Mesenchymal stem cell (in vitro differentiated cells and primary cell): ENCODE results near the gene LSM11.

Experiments used
- DNase-seq: peaks from one replicate; pipeline ENCODE4 v3.0.0-alpha.2; 2013
- H2AFZ ChIP-seq: one replicate; pipeline ENCODE4 v1.6.1; 2013; ENCODE audit warnings: low read depth, mild to moderate bottlenecking, control low read depth, inconsistent platforms, low read length, moderate library complexity
- H2AK5ac ChIP-seq: 2 replicates; pipeline ENCODE4 v1.6.1; 2013; ENCODE audit warnings: low read length, moderate library complexity, mild to moderate bottlenecking, inconsistent platforms; ENCODE audit not compliant: severe bottlenecking
- H2BK120ac ChIP-seq: one replicate; pipeline ENCODE4 v1.6.1; 2013; ENCODE audit warnings: low read depth, mild to moderate bottlenecking, inconsistent platforms, low read length, moderate library complexity
- H2BK12ac ChIP-seq, 2 experiments: one replicate each; pipeline ENCODE4 v1.6.1; 2013; ENCODE audit warnings: inconsistent platforms in 2 of 2, low read length in 2 of 2, mild to moderate bottlenecking in 2 of 2, moderate library complexity in 2 of 2, control low read depth in 1 of 2
- H2BK15ac ChIP-seq: one replicate; pipeline ENCODE4 v1.6.1; 2013; ENCODE audit warnings: mild to moderate bottlenecking, low read depth, inconsistent platforms; ENCODE audit not compliant: poor library complexity, severe bottlenecking
- H2BK5ac ChIP-seq: 2 replicates; pipeline ENCODE4 v1.6.1; 2013; ENCODE audit warnings: low read depth, mild to moderate bottlenecking, low read length, control low read depth, inconsistent platforms; ENCODE audit not compliant: poor library complexity, severe bottlenecking
- H3K14ac ChIP-seq, 2 experiments: one replicate each; pipeline ENCODE4 v1.6.1; 2013; ENCODE audit warnings: inconsistent platforms in 2 of 2, low read length in 2 of 2, control low read depth in 1 of 2, mild to moderate bottlenecking in 1 of 2, moderate library complexity in 1 of 2
- H3K18ac ChIP-seq, 2 experiments: one replicate each; pipeline ENCODE4 v1.6.1; 2013; ENCODE audit warnings: inconsistent platforms in 2 of 2, low read length in 2 of 2, control low read depth in 1 of 2, low read depth in 1 of 2, mild to moderate bottlenecking in 1 of 2
- H3K23ac ChIP-seq, 2 experiments: one replicate each; pipeline ENCODE4 v1.6.1; 2013; ENCODE audit warnings: inconsistent platforms in 2 of 2, low read length in 2 of 2, mild to moderate bottlenecking in 2 of 2, moderate library complexity in 2 of 2, control low read depth in 1 of 2
- H3K27ac ChIP-seq: 2 replicates; pipeline ENCODE4 v1.5.1; 2013; ENCODE audit warnings: mild to moderate bottlenecking, moderate library complexity, low read length, control low read depth, inconsistent platforms; ENCODE audit not compliant: poor library complexity, severe bottlenecking
- H3K27me3 ChIP-seq, 2 experiments: 2 replicates each; pipeline versions ENCODE4 v1.6.1 to v1.7.0; 2013; ENCODE audit warnings: low read length in 2 of 2, mild to moderate bottlenecking in 2 of 2, moderate library complexity in 2 of 2, control low read depth in 1 of 2, inconsistent platforms in 1 of 2; ENCODE audit not compliant: control insufficient read depth in 1 of 2, insufficient read depth in 1 of 2
- H3K36me3 ChIP-seq, 2 experiments: 2 replicates each; pipeline versions ENCODE4 v1.6.1 to v1.7.0; 2013; ENCODE audit warnings: low read length in 2 of 2, control low read depth in 1 of 2, inconsistent platforms in 1 of 2, low read depth in 1 of 2, mild to moderate bottlenecking in 1 of 2; ENCODE audit not compliant: insufficient read depth in 2 of 2, control insufficient read depth in 1 of 2
- H3K4ac ChIP-seq, 2 experiments: one replicate each; pipeline ENCODE4 v1.6.1; 2013; ENCODE audit warnings: inconsistent platforms in 2 of 2, low read length in 2 of 2, mild to moderate bottlenecking in 2 of 2, moderate library complexity in 2 of 2, control low read depth in 1 of 2, low read depth in 1 of 2
- H3K4me1 ChIP-seq: 2 replicates; pipeline ENCODE4 v1.6.1; 2013; ENCODE audit warnings: low read depth, low read length, control low read depth; ENCODE audit not compliant: control insufficient read depth, insufficient read depth
- H3K4me2 ChIP-seq: 2 replicates; pipeline ENCODE4 v1.6.1; 2013; ENCODE audit warnings: low read length, mild to moderate bottlenecking, inconsistent platforms; ENCODE audit not compliant: poor library complexity, severe bottlenecking
- H3K4me3 ChIP-seq, 2 experiments: 2 replicates each; pipeline versions ENCODE4 v1.5.1 to v1.7.0; 2013; ENCODE audit warnings: low read length in 2 of 2, mild to moderate bottlenecking in 2 of 2, control low read depth in 1 of 2, low read depth in 1 of 2; ENCODE audit not compliant: insufficient read depth in 1 of 2
- H3K79me1 ChIP-seq: replicated peaks from 2 replicates; pipeline ENCODE4 v1.6.1; 2013; ENCODE audit warnings: mild to moderate bottlenecking, control low read depth, low read length, inconsistent platforms; ENCODE audit not compliant: poor library complexity, severe bottlenecking
- H3K9ac ChIP-seq: 2 replicates; pipeline ENCODE4 v1.7.0; 2013; ENCODE audit warnings: mild to moderate bottlenecking, low read length, moderate library complexity
- H3K9me3 ChIP-seq: 2 replicates; pipeline ENCODE4 v1.7.0; 2013; ENCODE audit warnings: mild to moderate bottlenecking, low read length; ENCODE audit not compliant: control insufficient read depth
- H4K8ac ChIP-seq: one replicate; pipeline ENCODE4 v1.6.1; 2013; ENCODE audit warnings: inconsistent platforms, mild to moderate bottlenecking, low read length, moderate library complexity
- H4K91ac ChIP-seq: one replicate; pipeline ENCODE4 v1.6.1; 2013; ENCODE audit warnings: mild to moderate bottlenecking, low read length, inconsistent platforms
- WGBS: methylation state at CpG from one replicate; pipeline ENCODE4 v1.1.7; 2013; ENCODE audit warnings: mixed read lengths; 5-methylcytosine and 5-hydroxymethylcytosine counted together

Gene LSM11

DNA sequence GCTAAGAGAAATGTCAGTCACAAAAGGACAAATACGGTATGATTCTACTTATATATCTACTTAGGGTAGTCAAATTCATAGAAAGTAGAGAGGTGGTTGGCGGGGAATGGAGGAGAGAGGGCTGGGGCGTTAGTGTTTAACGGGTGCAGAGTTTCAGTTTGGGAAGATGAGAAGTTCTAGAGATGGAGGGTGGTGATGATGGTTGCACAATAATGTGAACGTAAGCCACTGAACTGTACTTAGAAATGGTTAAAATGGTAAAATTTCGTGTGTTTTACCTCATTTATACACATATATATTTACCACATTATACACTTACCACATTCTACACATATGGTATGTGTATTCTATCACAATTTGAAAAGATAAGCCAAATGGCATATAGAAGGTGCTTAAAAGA lies 35.7 kb downstream of the LSM11 start:
- Histone ChIP-seq H2BK5ac (no peak overlapping the region), H3K36me3 (peaks cover 4 to 7% of the 10 kb centered on the region in 2 experiments), H3K23ac (no peak overlapping the region), H4K8ac (no peak overlapping the region), H3K4me2 (no peak overlapping the region), H3K9me3 (no peaks in the 10 kb centered on the region), H2AK5ac (no peak overlapping the region), H3K4me1 (peaks cover 1% of the 10 kb centered on the region), H3K4ac (no peak overlapping the region), H2BK120ac (no peak overlapping the region), H3K9ac (no peak overlapping the region), H3K79me1 (no peaks in the 10 kb centered on the region), H3K27me3 (no peaks in the 10 kb centered on the region), H2AFZ (no peak overlapping the region), H2BK15ac (no peak overlapping the region), H3K4me3 (no peak overlapping the region), H3K18ac (no peak overlapping the region), H4K91ac (no peak overlapping the region), H3K14ac (no peak overlapping the region), H2BK12ac (no peak overlapping the region), H3K27ac (no peak overlapping the region)
- no peak for DNase-seq
- 100% methylated on average over 3 of the region's 6 CpGs for WGBS

GRCh38 chr5:157785801-157786200 lies 42.3 kb downstream of the LSM11 start:
- Histone ChIP-seq H3K23ac (no peak overlapping the region), H2AK5ac (no peak overlapping the region), H3K79me1 (peaks cover 3% of the 10 kb centered on the region), H3K14ac (no peak overlapping the region), H4K91ac (no peak overlapping the region), H2BK12ac (no peak overlapping the region), H3K4me2 (no peak overlapping the region), H2BK120ac (no peak overlapping the region), H2BK5ac (no peak overlapping the region), H3K4me3 (no peak overlapping the region), H3K27ac (no peak overlapping the region), H2AFZ (no peak overlapping the region), H3K36me3 (peaks cover 13 to 67% of the 10 kb centered on the region in 2 experiments), H3K9ac (no peak overlapping the region), H3K4ac (no peak overlapping the region), H3K9me3 (no peaks in the 10 kb centered on the region), H2BK15ac (no peak overlapping the region), H3K4me1 (no peaks in the 10 kb centered on the region), H3K27me3 (no peaks in the 10 kb centered on the region), H3K18ac (no peak overlapping the region), H4K8ac (no peak overlapping the region)
- DNase-seq = no peak
- 100% methylated on average over 2 of the region's 3 CpGs for WGBS

- Histone ChIP-seq H3K14ac (no peak overlapping the region), H3K9me3 (no peaks in the 10 kb centered on the region), H2BK15ac (no peak overlapping the region), H3K27ac (no peak overlapping the region), H3K4ac (no peak overlapping the region), H2BK120ac (no peak overlapping the region), H3K9ac (no peak overlapping the region), H2BK5ac (no peak overlapping the region), H4K8ac (no peak overlapping the region), H2AFZ (no peak overlapping the region), H3K36me3 (peaks cover 15 to 89% of the 10 kb centered on the region in 2 experiments), H2AK5ac (no peak overlapping the region), H3K4me1 (no peaks in the 10 kb centered on the region), H4K91ac (no peak overlapping the region), H2BK12ac (no peak overlapping the region), H3K4me2 (no peak overlapping the region), H3K23ac (no peak overlapping the region), H3K27me3 (no peaks in the 10 kb centered on the region), H3K79me1 (peaks cover 8% of the 10 kb centered on the region), H3K18ac (no peak overlapping the region), H3K4me3 (no peak overlapping the region)
- DNase-seq = no peak
- WGBS = 100% methylated on average over 2 of the region's 4 CpGs
Measured at GRCh38 chr5:157793301-157793700, 49.8 kb downstream of the LSM11 start.

DNA sequence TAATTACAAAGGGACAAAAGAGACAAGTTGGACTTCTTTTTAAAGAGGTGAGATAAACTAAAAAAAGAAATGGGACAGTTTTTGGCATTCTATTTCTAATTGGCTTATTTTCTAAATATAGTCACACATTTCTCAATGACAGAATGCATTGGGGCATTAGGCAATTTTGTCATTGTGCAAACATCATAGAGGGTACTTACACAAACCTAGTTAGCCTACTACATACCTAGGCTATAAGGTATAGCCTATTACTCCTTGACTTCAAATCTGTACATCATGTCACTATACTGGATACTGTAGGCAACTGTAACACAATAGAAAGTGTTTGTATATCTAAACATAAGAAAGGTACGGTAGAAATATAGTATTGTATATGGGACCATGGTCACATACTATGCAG lies 56.1 kb downstream of the LSM11 start:
- H3K23ac ChIP-seq = no peak overlapping the region

More for the DNA sequence above, 56.1 kb downstream of the LSM11 start:
- H4K91ac ChIP-seq = no peak overlapping the region
- no peak overlapping the region for H2BK120ac ChIP-seq
- H3K9me3 ChIP-seq = no peaks in the 10 kb centered on the region
- no peak overlapping the region for H3K4me2 ChIP-seq
- H3K36me3 ChIP-seq = peaks cover 8 to 82% of the 10 kb centered on the region in 2 experiments
- no CpG with 5 or more reads among the region's 1 CpG for WGBS
- H3K27me3 ChIP-seq = no peaks in the 10 kb centered on the region
- no peak overlapping the region for H4K8ac ChIP-seq
- H3K14ac ChIP-seq = no peak overlapping the region
- no peaks in the 10 kb centered on the region for H3K4me1 ChIP-seq
- H3K9ac ChIP-seq = no peak overlapping the region
- no peak for DNase-seq
- H2BK15ac ChIP-seq = no peak overlapping the region
- no peak overlapping the region for H3K27ac ChIP-seq
- no peak overlapping the region for H2BK5ac ChIP-seq
- no peak overlapping the region for H2BK12ac ChIP-seq
- no peak overlapping the region for H3K18ac ChIP-seq
- no peak overlapping the region for H2AFZ ChIP-seq
- H3K4me3 ChIP-seq = no peak overlapping the region
- H3K79me1 ChIP-seq = peaks cover 5% of the 10 kb centered on the region
- no peak overlapping the region for H2AK5ac ChIP-seq
- H3K4ac ChIP-seq = no peak overlapping the region
